OCI-LY3 (cell line): Measurements from ENCODE around the gene RGSL1.

Source experiments
- EZH2phosphoT487 ChIP-seq: fragments of 200-600 bp; shearing (Covaris generic); IDR thresholded peaks from 2 replicates; pipeline ENCODE4 v1.6.1; 2018; ENCODE audit warnings: antibody characterized with exemption, mixed run types, low read depth
- TF ChIP-seq, protein P1 (sequence below): fragments of 200-600, 300-600 bp; sonication (generic); IDR thresholded peaks from 2 replicates; pipeline ENCODE4 v1.5.1; 2014; ENCODE audit warnings: antibody characterized with exemption, low read length, low read depth

GRCh38 chr1:182410138-182410537 lies 39.8 kb upstream of the RGSL1 start:
- TF ChIP-seq, protein P1, sequence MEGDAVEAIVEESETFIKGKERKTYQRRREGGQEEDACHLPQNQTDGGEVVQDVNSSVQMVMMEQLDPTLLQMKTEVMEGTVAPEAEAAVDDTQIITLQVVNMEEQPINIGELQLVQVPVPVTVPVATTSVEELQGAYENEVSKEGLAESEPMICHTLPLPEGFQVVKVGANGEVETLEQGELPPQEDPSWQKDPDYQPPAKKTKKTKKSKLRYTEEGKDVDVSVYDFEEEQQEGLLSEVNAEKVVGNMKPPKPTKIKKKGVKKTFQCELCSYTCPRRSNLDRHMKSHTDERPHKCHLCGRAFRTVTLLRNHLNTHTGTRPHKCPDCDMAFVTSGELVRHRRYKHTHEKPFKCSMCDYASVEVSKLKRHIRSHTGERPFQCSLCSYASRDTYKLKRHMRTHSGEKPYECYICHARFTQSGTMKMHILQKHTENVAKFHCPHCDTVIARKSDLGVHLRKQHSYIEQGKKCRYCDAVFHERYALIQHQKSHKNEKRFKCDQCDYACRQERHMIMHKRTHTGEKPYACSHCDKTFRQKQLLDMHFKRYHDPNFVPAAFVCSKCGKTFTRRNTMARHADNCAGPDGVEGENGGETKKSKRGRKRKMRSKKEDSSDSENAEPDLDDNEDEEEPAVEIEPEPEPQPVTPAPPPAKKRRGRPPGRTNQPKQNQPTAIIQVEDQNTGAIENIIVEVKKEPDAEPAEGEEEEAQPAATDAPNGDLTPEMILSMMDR, result no peak
- TF ChIP-seq EZH2phosphoT487, result no peak
